Adrenal gland (tissue), 12 donors: Measurements from ENCODE around the gene OIT3. TPM values are rescaled to one million over a fixed set of nuclear protein-coding genes. Genes with fewer than 3 reads are reported as not detected.

Source experiments
- DNase-seq, 7 donors: peaks; one replicate each; pipeline ENCODE4 v3.0.0-alpha.2; 2019 to 2020
- H3K27ac ChIP-seq, 5 donors: fragments of 200-600 bp; sonication (generic) in 4 of 5; 1 replicate in 3 of 5; 2 replicates in 2 of 5; pipeline versions ENCODE4 v1.5.1 to v1.8.0; 2016 to 2020; ENCODE audit warnings: mild to moderate bottlenecking in 1 of 5
- H3K27me3 ChIP-seq: fragments of 200-600 bp; 2 replicates; pipeline ENCODE4 v1.8.0; 2021
- H3K36me3 ChIP-seq, 2 donors: fragments of 200-600 bp; replicated peaks in 1 of 2; 1 replicate in 1 of 2; 2 replicates in 1 of 2; pipeline versions ENCODE4 v1.5.1 to v1.8.0; 2018 to 2022
- H3K4me1 ChIP-seq, 2 donors: fragments of 200-600 bp; replicated peaks in 1 of 2; 1 replicate in 1 of 2; 2 replicates in 1 of 2; pipeline versions ENCODE4 v1.5.1 to v1.8.0; 2018 to 2021
- H3K4me3 ChIP-seq, 4 donors: fragments of 200-600 bp; sonication (generic) in 3 of 4; one replicate each; pipeline ENCODE4 v1.5.1; 2016 to 2018
- H3K9me3 ChIP-seq, 3 donors: fragments of 200-600 bp; sonication (generic) in 1 of 3; replicated peaks in 1 of 3; 1 replicate in 2 of 3; 2 replicates in 1 of 3; pipeline versions ENCODE4 v1.5.1 to v1.8.0; 2016 to 2021
- POLR2A ChIP-seq, 2 donors: fragments of 450-650 bp; IDR thresholded peaks; one replicate each; pipeline ENCODE4 v1.6.1; 2017; ENCODE audit warnings: antibody characterized with exemption in 2 of 2, mild to moderate bottlenecking in 2 of 2, moderate library complexity in 1 of 2
- WGBS, 4 donors: extraction: QIAGEN DNeasy Blood & Tissue Kit in 2 of 4; methylation state at CpG; one replicate each; pipeline versions ENCODE4 v1.1.5 to v1.1.7; 2013 to 2017; 5-methylcytosine and 5-hydroxymethylcytosine counted together
- intact Hi-C, 2 donors: fragments of 100-400 bp; cut with DNase I; formaldehyde crosslinking; loops; one replicate each; pipeline versions ENCODE4 v1.14.1 to v1.15.0; 2022 to 2023
- polyA plus RNA-seq, 3 donors: library from polyadenylated mRNA; stranded (reverse); fragments of 200-250 nt in 2 of 3; fragments of 350-450 nt in 1 of 3; fragmentation: Illumina TruSeq in 1 of 3; extraction: RNeasy Lipid Tissue Mini Kit (QIAGEN cat#74804) in 1 of 3; gene quantifications; one replicate each; pipeline ENCODE4 v1.2.3, GENCODE V29; 2013 to 2014
- total RNA-seq, 9 donors: library from RNA; depleted of rRNA in 4 of 9; stranded (reverse); fragments of >200 nt in 4 of 9; fragments of 120-200 nt in 1 of 9; fragmentation: NEBNext Ultra II Directional in 1 of 9; extraction: Animal tissue kit (Norgen Biotek cat#: 25700) in 1 of 9; gene quantifications; one replicate each; pipeline versions ENCODE4 v1.1.0 to v1.2.4, GENCODE V29; 2013 to 2023
- TF ChIP-seq, protein P1 (sequence below), 6 experiments: fragments of 450-650 bp in 4 of 6; fragments of 200-600 bp in 2 of 6; sonication (generic) in 1 of 6; IDR thresholded peaks; 1 replicate in 5 of 6; 2 replicates in 1 of 6; pipeline versions ENCODE4 v1.5.1 to v1.8.0; 2016 to 2021; ENCODE audit warnings: antibody characterized with exemption in 6 of 6, mild to moderate bottlenecking in 2 of 6, moderate library complexity in 1 of 6
- donor health status: healthy with polysubstance abuse.
- donor health status: Bipolar disorder and iron deficiency.
- donor health status: DM: yes; HTN: yes; CAD: no.
- donor health status: DM: no; HTN: no; CAD: no.
- donor health status: DM: no; HTN: no; CAD: no.
- donor health status: DM: yes; HTN: yes; CAD: no.

OIT3 gene
- total and polyA plus RNA-seq, 12 donors, result 0.08 to 2.1 (median 0.22) TPM; not detected in 5

DNA sequence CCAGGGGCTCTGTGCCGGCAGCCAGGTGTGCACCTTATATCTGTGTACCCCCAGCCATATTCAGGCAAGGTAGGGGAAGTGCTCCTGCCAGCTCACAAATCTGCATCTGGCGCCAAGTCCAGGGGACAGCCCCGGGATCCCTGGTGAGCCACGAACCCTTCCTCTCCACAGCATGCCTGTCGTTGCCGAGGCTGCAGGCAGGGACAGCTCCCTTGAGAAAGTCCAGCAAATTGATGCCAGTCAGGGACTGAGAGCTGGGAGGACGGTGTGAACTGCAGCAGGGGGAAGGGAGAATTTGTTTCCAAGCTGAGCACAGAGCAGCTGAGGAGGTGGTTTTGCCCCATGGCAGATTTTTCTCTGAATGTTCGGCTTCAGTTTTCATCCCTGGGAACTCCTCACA is 60.1 kb downstream of the OIT3 start:
- Histone ChIP-seq H3K4me1 (no peaks in the 10 kb centered on the region), H3K9me3 (no peaks in the 10 kb centered on the region), H3K36me3 (no peaks in the 10 kb centered on the region), H3K27me3 (no peaks in the 10 kb centered on the region), H3K27ac (no peak overlapping the region), H3K4me3 (no peak overlapping the region)
- intact Hi-C loops, result no loop called here
- TF ChIP-seq, protein P1, sequence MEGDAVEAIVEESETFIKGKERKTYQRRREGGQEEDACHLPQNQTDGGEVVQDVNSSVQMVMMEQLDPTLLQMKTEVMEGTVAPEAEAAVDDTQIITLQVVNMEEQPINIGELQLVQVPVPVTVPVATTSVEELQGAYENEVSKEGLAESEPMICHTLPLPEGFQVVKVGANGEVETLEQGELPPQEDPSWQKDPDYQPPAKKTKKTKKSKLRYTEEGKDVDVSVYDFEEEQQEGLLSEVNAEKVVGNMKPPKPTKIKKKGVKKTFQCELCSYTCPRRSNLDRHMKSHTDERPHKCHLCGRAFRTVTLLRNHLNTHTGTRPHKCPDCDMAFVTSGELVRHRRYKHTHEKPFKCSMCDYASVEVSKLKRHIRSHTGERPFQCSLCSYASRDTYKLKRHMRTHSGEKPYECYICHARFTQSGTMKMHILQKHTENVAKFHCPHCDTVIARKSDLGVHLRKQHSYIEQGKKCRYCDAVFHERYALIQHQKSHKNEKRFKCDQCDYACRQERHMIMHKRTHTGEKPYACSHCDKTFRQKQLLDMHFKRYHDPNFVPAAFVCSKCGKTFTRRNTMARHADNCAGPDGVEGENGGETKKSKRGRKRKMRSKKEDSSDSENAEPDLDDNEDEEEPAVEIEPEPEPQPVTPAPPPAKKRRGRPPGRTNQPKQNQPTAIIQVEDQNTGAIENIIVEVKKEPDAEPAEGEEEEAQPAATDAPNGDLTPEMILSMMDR (IDR thresholded peaks at IDR 0.05), result no peak
- TF ChIP-seq POLR2A (IDR thresholded peaks at IDR 0.05), result no peak
- DNase-seq, result no peak
- 69 to 79% (median 71%) methylated on average over 7 to 8 of the region's 8 CpGs for WGBS, 4 donors

DNA sequence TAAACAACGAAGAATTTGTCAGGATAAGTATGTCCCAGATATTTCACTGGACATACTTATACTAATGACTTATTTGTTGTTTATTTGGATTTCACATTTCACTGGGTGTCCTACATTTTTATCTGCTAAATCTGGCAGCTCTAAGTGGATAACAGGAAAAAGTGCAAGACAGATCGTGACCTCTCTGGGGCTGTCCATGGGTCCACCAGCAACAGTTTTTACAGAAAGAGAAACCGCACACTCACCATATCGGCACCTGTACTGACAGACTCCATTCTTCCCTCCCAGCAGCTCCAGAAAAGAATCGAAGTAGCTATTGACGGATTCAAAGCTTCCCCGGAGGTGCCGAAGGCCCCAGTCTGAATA is 60.7 kb downstream of the OIT3 start:
- Histone ChIP-seq H3K9me3 (no peaks in the 10 kb centered on the region), H3K4me3 (no peak overlapping the region), H3K4me1 (no peaks in the 10 kb centered on the region), H3K27ac (no peak overlapping the region), H3K36me3 (no peaks in the 10 kb centered on the region), H3K27me3 (no peaks in the 10 kb centered on the region)
- intact Hi-C loops, result no loop called here
- TF ChIP-seq POLR2A (IDR thresholded peaks at IDR 0.05), result no peak
- WGBS, 4 donors, result 76 to 84% (median 82%) methylated on average over 8 of the region's 8 CpGs
- DNase-seq, result no peak

DNA sequence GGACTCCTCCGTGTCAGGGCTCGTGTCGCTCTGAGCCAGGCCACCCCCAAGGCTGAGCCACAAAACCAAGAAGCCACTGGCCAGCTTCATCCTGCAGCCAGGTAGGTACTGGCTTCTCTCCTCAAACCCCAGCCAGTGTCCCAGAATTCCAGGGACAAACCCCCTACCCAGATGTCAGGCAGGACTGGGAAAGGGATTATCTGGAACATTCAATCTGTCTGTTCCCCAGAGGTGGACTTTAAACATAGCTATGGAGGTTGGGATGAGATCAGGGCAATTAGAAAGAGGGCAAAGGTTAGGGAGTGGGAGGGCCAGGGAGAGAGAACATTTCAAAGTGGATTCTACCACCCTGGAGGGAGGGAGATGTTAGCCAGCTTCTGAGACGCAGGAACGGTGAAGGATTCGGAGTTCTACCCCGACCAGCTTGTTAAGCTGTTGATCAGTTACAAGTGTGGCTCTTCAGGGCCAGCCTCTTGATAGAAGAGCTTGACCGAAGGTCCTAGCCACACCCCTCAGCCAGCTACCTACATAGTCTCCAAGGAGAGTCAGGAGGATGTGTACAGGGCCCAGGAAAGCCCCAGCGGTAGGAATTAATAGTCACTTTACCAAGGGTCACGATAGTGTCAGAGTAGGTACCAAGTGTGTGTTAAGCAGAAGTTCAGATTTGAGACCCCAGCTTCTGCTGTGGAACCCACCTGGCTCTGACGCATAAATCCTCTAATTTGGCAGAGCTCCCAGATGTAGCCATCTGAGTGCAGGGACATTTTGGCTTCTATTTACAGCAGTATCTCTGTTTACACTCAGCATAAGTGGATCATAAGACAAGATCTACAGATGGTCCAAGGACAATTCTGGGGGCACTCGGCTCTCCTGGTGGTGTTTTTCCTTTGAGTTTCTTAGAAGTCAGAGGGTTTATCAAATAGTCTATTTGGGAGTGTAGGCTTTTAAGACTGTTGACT is 61.3 kb downstream of the OIT3 start, which contains the start of gene PLA2G12B:
Gene PLA2G12B, minus strand, starts transcription at position 211 of the 959 bp plus-strand sequence. Its CDS starts 121 bp downstream, at position 90.
- no peak within 1 kb of the TSS for H3K27ac ChIP-seq
- H3K9me3 ChIP-seq, result no peaks in the 10 kb centered on the region
- 83 to 87% (median 85%) methylated on average over 11 to 12 of the region's 12 CpGs for WGBS, 4 donors

DNA sequence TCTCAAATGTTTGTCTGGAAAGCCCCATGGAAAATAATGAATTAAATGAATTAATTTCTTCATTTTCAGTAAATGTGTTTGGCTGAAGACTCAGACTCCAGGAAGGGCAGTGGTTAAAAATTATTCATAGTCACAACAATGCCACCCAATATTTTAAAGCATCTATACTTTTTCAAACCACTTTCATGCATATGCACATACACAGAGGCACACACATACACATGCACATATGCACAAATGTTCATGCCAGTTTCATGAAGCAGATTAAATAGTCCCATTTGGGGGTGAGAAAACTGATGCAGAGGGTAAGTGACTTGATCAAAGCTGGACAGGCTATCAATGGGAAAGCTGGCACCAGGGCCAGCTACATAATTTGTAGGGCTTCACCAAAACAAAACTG is 62.5 kb downstream of the OIT3 start:
- Histone ChIP-seq H3K27ac (no peak overlapping the region), H3K27me3 (no peaks in the 10 kb centered on the region), H3K9me3 (no peaks in the 10 kb centered on the region), H3K4me1 (no peaks in the 10 kb centered on the region), H3K4me3 (no peak overlapping the region), H3K36me3 (no peaks in the 10 kb centered on the region)
- TF ChIP-seq, protein P1 (IDR thresholded peaks at IDR 0.05), result no peak
- no peak for TF ChIP-seq POLR2A (IDR thresholded peaks at IDR 0.05)
- intact Hi-C loops, result no loop called here
- no peak for DNase-seq

More for the DNA sequence above, 61.3 kb downstream of the OIT3 start, which contains the start of gene PLA2G12B:
- intact Hi-C loops, result no loop called here
- Histone ChIP-seq H3K36me3 (no peaks in the 10 kb centered on the region), H3K4me3 (no peak within 1 kb of the TSS), H3K27me3 (no peaks in the 10 kb centered on the region), H3K4me1 (no peaks in the 10 kb centered on the region)
- no peak for DNase-seq
- no peak for TF ChIP-seq POLR2A (IDR thresholded peaks at IDR 0.05)
- TF ChIP-seq, protein P1 (IDR thresholded peaks at IDR 0.05), result no peak
